WTC11 (cell line): ENCODE data around the gene PEAR1.

ENCODE experiments used
- TP53 ChIP-seq: sonication (generic); formaldehyde crosslinking; IDR thresholded peaks from 2 replicates; pipeline ENCODE4 v1.8.1; 2023; ENCODE audit warnings: mild to moderate bottlenecking, missing genetic modification reagents
- TF ChIP-seq, protein P1 (sequence below): sonication (generic); formaldehyde crosslinking; IDR thresholded peaks from 2 replicates; pipeline ENCODE4 v1.8.1; 2023; ENCODE audit warnings: mild to moderate bottlenecking, missing genetic modification reagents, moderate library complexity

DNA sequence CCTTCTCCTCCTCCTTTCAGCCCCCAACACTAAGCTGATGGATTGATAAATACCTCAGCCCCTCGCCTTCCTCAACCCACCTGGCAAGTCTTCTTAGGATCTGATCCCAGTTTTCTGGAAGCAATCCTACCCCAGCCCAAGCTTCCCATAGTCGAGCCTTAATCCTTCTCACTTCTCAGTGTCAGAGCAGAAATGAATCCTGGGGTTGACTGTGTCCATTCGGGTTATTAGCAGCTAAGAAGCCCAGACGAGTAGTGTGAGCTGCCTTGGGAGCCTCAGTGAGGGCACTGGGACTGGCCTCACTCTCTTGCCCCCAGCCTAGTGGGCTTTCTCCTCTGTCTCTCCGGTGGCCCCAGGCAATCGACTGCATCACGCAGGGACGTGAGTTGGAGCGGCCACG lies 12.4 kb upstream of the PEAR1 start:
- TF ChIP-seq, protein P1, sequence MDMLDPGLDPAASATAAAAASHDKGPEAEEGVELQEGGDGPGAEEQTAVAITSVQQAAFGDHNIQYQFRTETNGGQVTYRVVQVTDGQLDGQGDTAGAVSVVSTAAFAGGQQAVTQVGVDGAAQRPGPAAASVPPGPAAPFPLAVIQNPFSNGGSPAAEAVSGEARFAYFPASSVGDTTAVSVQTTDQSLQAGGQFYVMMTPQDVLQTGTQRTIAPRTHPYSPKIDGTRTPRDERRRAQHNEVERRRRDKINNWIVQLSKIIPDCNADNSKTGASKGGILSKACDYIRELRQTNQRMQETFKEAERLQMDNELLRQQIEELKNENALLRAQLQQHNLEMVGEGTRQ: no peak
- TF ChIP-seq TP53: no peak
